Neural cell (in vitro differentiated cells): ENCODE data around the gene LCN2. TPM values are rescaled to one million over a fixed set of nuclear protein-coding genes. Genes with fewer than 3 reads are reported as not detected.

Experiments
- H2AFZ ChIP-seq: fragments of 200-600, 300-800 bp; sonication (generic), shearing (Covaris generic); 2 replicates; pipeline ENCODE4 v1.6.0; 2014; ENCODE audit warnings: low read depth, mild to moderate bottlenecking, antibody characterized with exemption, low read length, moderate library complexity
- H3F3A ChIP-seq: fragments of 200-600 bp; shearing (Covaris generic); 2 replicates; pipeline ENCODE4 v1.6.1; 2016; ENCODE audit warnings: mild to moderate bottlenecking, moderate library complexity, mixed read lengths, antibody characterized with exemption, low read length; ENCODE audit not compliant: insufficient read depth, poor library complexity, severe bottlenecking
- H3K27ac ChIP-seq: fragments of 200-600, 300-800 bp; sonication (generic), shearing (Covaris generic); 2 replicates; pipeline ENCODE4 v1.5.1; 2014; ENCODE audit warnings: mild to moderate bottlenecking, low read length, moderate library complexity
- H3K27me3 ChIP-seq: fragments of 300-800, 200-600 bp; sonication (generic), shearing (Covaris generic); 2 replicates; pipeline ENCODE4 v1.6.0; 2014; ENCODE audit warnings: mild to moderate bottlenecking, low read depth, low read length, moderate library complexity; ENCODE audit not compliant: insufficient read depth
- H3K36me3 ChIP-seq: fragments of 300-800, 200-600 bp; sonication (generic), shearing (Covaris generic); 2 replicates; pipeline ENCODE4 v1.5.1; 2014; ENCODE audit warnings: mild to moderate bottlenecking, antibody characterized with exemption, low read length, moderate library complexity; ENCODE audit not compliant: insufficient read depth
- H3K4me2 ChIP-seq: fragments of 300-800, 200-600 bp; sonication (generic), shearing (Covaris generic); 2 replicates; pipeline ENCODE4 v1.6.0; 2014; ENCODE audit warnings: mild to moderate bottlenecking, low read length
- H3K4me3 ChIP-seq: fragments of 300-800, 200-600 bp; sonication (generic), shearing (Covaris generic); 2 replicates; pipeline ENCODE4 v1.5.1; 2014; ENCODE audit warnings: mild to moderate bottlenecking, low read length, moderate library complexity
- H3K79me2 ChIP-seq: fragments of 200-600 bp; shearing (Covaris generic); replicated peaks from 2 replicates; pipeline ENCODE4 v1.6.0; 2014; ENCODE audit warnings: mild to moderate bottlenecking, low read length, moderate library complexity; ENCODE audit not compliant: insufficient read depth
- H3K9ac ChIP-seq: fragments of 300-800, 200-600 bp; sonication (generic), shearing (Covaris generic); 2 replicates; pipeline ENCODE4 v1.6.1; 2016; ENCODE audit warnings: mild to moderate bottlenecking, low read length, mixed read lengths
- H3K9me2 ChIP-seq: fragments of 200-600 bp; shearing (Covaris generic); 2 replicates; pipeline ENCODE4 v1.6.1; 2016; ENCODE audit warnings: mild to moderate bottlenecking, low read length, mixed read lengths; ENCODE audit not compliant: insufficient read depth
- H3K9me3 ChIP-seq: fragments of 200-600, 300-800 bp; sonication (generic), shearing (Covaris generic); 2 replicates; pipeline ENCODE4 v1.6.1; 2016; ENCODE audit warnings: mild to moderate bottlenecking, mixed run types, low read length, moderate library complexity, mixed read lengths
- H4K20me1 ChIP-seq: fragments of 200-600 bp; shearing (Covaris generic); 2 replicates; pipeline ENCODE4 v1.6.1; 2016; ENCODE audit warnings: mild to moderate bottlenecking, mixed run types; ENCODE audit not compliant: insufficient read depth
- EP300 ChIP-seq: fragments of 450-650 bp; conservative IDR thresholded peaks from 2 replicates; pipeline ENCODE4 v1.6.1; 2014; ENCODE audit warnings: antibody characterized with exemption, mild to moderate bottlenecking, moderate library complexity; ENCODE audit not compliant: poor library complexity, severe bottlenecking
- EZH2 ChIP-seq: fragments of 200-600, 300-800 bp; shearing (Covaris generic), sonication (generic); IDR thresholded peaks from 2 replicates; pipeline ENCODE4 v1.6.1; 2014; ENCODE audit warnings: antibody characterized with exemption, low read length, borderline replicate concordance, mild to moderate bottlenecking; ENCODE audit not compliant: insufficient read depth, poor library complexity, severe bottlenecking
- MXI1 ChIP-seq: fragments of 450-650 bp; conservative IDR thresholded peaks from 2 replicates; pipeline ENCODE4 v1.6.1; 2014; ENCODE audit warnings: antibody characterized with exemption, mild to moderate bottlenecking; ENCODE audit not compliant: poor library complexity, severe bottlenecking
- POLR2AphosphoS5 ChIP-seq: IDR thresholded peaks from 2 replicates; pipeline ENCODE4 v1.6.1; 2012
- RAD21 ChIP-seq: fragments of 450-650 bp; conservative IDR thresholded peaks from 2 replicates; pipeline ENCODE4 v1.6.1; 2014; ENCODE audit warnings: antibody characterized with exemption, mild to moderate bottlenecking, moderate library complexity
- SMC3 ChIP-seq: fragments of 450-650 bp; conservative IDR thresholded peaks from 2 replicates; pipeline ENCODE4 v1.6.1; 2014; ENCODE audit warnings: antibody characterized with exemption, mild to moderate bottlenecking, moderate library complexity; ENCODE audit not compliant: poor library complexity
- TAF1 ChIP-seq: IDR thresholded peaks from 2 replicates; pipeline ENCODE4 v1.6.1; 2012; ENCODE audit warnings: low read depth
- polyA plus RNA-seq: library from polyadenylated mRNA; depleted of rRNA; stranded (reverse); fragments of >200 nt; gene quantifications from 2 replicates; pipeline ENCODE4 v1.2.3, GENCODE V29; 2014
- TF ChIP-seq, protein P1 (sequence below): fragments of 450-650 bp; IDR thresholded peaks from 2 replicates; pipeline ENCODE4 v1.5.1; 2014; ENCODE audit warnings: antibody characterized with exemption, mild to moderate bottlenecking, moderate library complexity; ENCODE audit not compliant: poor library complexity, severe bottlenecking
- TF ChIP-seq, protein P2 (sequence below): IDR thresholded peaks from 2 replicates; pipeline ENCODE4 v1.6.1; 2012; ENCODE audit warnings: borderline replicate concordance

The LCN2 gene
- polyA plus RNA-seq, 1 donor from 2014 or later = not detected

DNA sequence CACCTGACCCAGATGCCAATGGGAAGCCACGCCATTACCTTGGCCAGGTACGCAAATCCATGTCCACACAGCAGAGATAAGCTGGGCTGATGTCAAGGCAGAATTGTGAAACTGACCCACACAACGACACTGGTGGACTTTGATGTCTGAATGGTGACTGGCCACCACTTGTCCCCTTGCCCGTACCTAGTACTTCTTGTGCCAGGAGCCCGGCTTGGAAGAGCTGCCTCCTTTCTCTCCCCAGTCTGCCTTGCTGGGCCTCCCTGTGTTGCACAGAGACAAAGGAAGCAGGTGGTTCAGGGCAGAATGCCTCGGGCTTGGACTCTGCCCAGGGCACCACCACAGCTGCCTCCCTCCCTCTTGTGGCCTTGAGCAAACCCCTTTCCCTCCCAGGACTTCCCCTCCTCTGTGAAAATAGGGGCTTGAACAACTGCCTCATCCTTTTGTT is 45.1 kb upstream of the LCN2 start:
- Histone ChIP-seq H3K4me2 (no peak overlapping the region), H3K9ac (no peak overlapping the region), H3F3A (no peaks in the 10 kb centered on the region), H4K20me1 (no peaks in the 10 kb centered on the region), H3K36me3 (no peaks in the 10 kb centered on the region), H3K9me3 (no peaks in the 10 kb centered on the region), H3K79me2 (no peaks in the 10 kb centered on the region), H2AFZ (no peak overlapping the region), H3K4me3 (no peak overlapping the region), H3K9me2 (no peaks in the 10 kb centered on the region), H3K27me3 (no peaks in the 10 kb centered on the region), H3K27ac (no peak overlapping the region)
- TF ChIP-seq POLR2AphosphoS5 (no peak), RAD21 (no peak), TAF1 (no peak), EP300 (no peak), EZH2 (no peak), MXI1 (no peak)
- TF ChIP-seq, protein P1, sequence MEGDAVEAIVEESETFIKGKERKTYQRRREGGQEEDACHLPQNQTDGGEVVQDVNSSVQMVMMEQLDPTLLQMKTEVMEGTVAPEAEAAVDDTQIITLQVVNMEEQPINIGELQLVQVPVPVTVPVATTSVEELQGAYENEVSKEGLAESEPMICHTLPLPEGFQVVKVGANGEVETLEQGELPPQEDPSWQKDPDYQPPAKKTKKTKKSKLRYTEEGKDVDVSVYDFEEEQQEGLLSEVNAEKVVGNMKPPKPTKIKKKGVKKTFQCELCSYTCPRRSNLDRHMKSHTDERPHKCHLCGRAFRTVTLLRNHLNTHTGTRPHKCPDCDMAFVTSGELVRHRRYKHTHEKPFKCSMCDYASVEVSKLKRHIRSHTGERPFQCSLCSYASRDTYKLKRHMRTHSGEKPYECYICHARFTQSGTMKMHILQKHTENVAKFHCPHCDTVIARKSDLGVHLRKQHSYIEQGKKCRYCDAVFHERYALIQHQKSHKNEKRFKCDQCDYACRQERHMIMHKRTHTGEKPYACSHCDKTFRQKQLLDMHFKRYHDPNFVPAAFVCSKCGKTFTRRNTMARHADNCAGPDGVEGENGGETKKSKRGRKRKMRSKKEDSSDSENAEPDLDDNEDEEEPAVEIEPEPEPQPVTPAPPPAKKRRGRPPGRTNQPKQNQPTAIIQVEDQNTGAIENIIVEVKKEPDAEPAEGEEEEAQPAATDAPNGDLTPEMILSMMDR = no peak

DNA sequence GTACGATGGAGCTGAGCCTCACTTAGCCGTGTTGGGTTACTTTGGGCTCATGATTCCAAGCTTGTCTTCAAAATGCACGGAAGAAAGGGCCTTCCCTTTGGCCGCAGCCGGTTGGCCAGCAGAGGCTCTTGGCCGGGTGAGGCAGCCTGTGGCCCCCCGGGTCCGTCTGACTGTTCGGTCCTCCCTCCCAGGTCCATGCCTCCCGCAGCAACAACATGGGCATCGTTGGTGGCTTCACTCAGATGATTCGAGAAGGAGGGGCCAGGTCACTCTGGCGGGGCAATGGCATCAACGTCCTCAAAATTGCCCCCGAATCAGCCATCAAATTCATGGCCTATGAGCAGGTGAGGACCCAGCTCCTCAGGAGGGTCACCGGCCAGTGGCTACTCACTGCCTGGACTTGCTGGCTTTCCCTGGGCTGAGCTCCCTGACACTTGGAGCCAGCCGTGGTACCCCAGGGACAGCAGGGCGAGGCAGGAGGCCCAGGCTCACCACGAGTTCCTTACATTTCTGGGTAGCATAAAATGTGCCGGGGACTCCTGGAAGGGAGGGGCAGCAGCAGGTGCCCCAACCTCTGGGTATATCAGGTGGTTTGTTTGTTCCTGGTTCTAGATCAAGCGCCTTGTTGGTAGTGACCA is 43.6 kb upstream of the LCN2 start:
- Histone ChIP-seq H3K9me2 (no peaks in the 10 kb centered on the region), H3K36me3 (no peaks in the 10 kb centered on the region), H3K79me2 (no peaks in the 10 kb centered on the region), H4K20me1 (no peaks in the 10 kb centered on the region), H3K27ac (no peak overlapping the region), H3F3A (no peaks in the 10 kb centered on the region), H2AFZ (no peak overlapping the region), H3K9me3 (no peaks in the 10 kb centered on the region), H3K9ac (no peak overlapping the region), H3K4me2 (no peak overlapping the region), H3K4me3 (no peak overlapping the region), H3K27me3 (no peaks in the 10 kb centered on the region)
- TF ChIP-seq, protein P2, sequence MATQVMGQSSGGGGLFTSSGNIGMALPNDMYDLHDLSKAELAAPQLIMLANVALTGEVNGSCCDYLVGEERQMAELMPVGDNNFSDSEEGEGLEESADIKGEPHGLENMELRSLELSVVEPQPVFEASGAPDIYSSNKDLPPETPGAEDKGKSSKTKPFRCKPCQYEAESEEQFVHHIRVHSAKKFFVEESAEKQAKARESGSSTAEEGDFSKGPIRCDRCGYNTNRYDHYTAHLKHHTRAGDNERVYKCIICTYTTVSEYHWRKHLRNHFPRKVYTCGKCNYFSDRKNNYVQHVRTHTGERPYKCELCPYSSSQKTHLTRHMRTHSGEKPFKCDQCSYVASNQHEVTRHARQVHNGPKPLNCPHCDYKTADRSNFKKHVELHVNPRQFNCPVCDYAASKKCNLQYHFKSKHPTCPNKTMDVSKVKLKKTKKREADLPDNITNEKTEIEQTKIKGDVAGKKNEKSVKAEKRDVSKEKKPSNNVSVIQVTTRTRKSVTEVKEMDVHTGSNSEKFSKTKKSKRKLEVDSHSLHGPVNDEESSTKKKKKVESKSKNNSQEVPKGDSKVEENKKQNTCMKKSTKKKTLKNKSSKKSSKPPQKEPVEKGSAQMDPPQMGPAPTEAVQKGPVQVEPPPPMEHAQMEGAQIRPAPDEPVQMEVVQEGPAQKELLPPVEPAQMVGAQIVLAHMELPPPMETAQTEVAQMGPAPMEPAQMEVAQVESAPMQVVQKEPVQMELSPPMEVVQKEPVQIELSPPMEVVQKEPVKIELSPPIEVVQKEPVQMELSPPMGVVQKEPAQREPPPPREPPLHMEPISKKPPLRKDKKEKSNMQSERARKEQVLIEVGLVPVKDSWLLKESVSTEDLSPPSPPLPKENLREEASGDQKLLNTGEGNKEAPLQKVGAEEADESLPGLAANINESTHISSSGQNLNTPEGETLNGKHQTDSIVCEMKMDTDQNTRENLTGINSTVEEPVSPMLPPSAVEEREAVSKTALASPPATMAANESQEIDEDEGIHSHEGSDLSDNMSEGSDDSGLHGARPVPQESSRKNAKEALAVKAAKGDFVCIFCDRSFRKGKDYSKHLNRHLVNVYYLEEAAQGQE = no peak
- no peak for TF ChIP-seq RAD21
- TF ChIP-seq TAF1 = no peak
- TF ChIP-seq, protein P1 = no peak
- TF ChIP-seq EZH2 = no peak
- no peak for TF ChIP-seq EP300
- TF ChIP-seq POLR2AphosphoS5 = no peak
- TF ChIP-seq MXI1 = no peak
- no peak for TF ChIP-seq SMC3
